B cell (primary cell): ENCODE results near the gene SH3GL1. TPM values are rescaled to one million over a fixed set of nuclear protein-coding genes. Genes with fewer than 3 reads are reported as not detected.

Source experiments
- ATAC-seq: fragments of 200-7000 bp; cut with Tn5 transposase; one replicate; pipeline ENCODE4 v1.10.0; 2021; ENCODE audit warnings: low read depth, mild to moderate bottlenecking, moderate number of reproducible peaks, moderate library complexity
- CTCF ChIA-PET: fragments of 350-600 bp; sonication (Branson Sonifier 250); formaldehyde crosslinking; loops from one replicate; lab custom pipeline; 2021; ENCODE audit warnings: antibody characterized with exemption, inconsistent platforms; lab: Charles Lee
- POLR2A ChIA-PET: fragments of 350-600 bp; sonication (Branson Sonifier 250); formaldehyde crosslinking; loops from one replicate; lab custom pipeline; 2021; ENCODE audit warnings: antibody characterized with exemption; lab: Charles Lee
- DNase-seq: peaks from one replicate; pipeline ENCODE4 v3.0.0; 2013
- H2AFZ ChIP-seq: 2 replicates; pipeline ENCODE4 v1.6.1; 2012; ENCODE audit warnings: mild to moderate bottlenecking, low read depth, low read length; ENCODE audit not compliant: insufficient read depth, poor library complexity, severe bottlenecking
- H3K27ac ChIP-seq, 2 donors: 1 replicate in 1 of 2; 2 replicates in 1 of 2; pipeline ENCODE4 v1.5.1; 2012 to 2013; ENCODE audit warnings: low read length in 2 of 2, mild to moderate bottlenecking in 2 of 2, moderate library complexity in 1 of 2
- H3K27me3 ChIP-seq, 4 experiments: fragments of 200-600 bp in 1 of 4; sonication (generic) in 1 of 4; replicated peaks in 1 of 4; 1 replicate in 2 of 4; 2 replicates in 2 of 4; pipeline versions ENCODE4 v1.6.1 to v1.7.0; 2013 to 2016; ENCODE audit warnings: low read length in 3 of 4, mild to moderate bottlenecking in 2 of 4, mixed read lengths in 1 of 4, moderate library complexity in 1 of 4; ENCODE audit not compliant: insufficient read depth in 4 of 4, control insufficient read depth in 3 of 4; ENCODE audit errors: control extremely low read depth in 1 of 4
- H3K36me3 ChIP-seq, 2 experiments: replicated peaks in 1 of 2; 1 replicate in 1 of 2; 2 replicates in 1 of 2; pipeline versions ENCODE4 v1.6.1 to v1.7.1; 2013; ENCODE audit warnings: low read length in 1 of 2; ENCODE audit not compliant: insufficient read depth in 2 of 2, control insufficient read depth in 1 of 2; ENCODE audit errors: control extremely low read depth in 1 of 2, extremely low read depth in 1 of 2
- H3K4me1 ChIP-seq, 2 donors: fragments of 200-600 bp in 1 of 2; sonication (generic) in 1 of 2; 1 replicate in 1 of 2; 2 replicates in 1 of 2; pipeline versions ENCODE4 v1.5.1 to v1.6.1; 2013 to 2017; ENCODE audit warnings: low read length in 2 of 2; ENCODE audit not compliant: control insufficient read depth in 2 of 2, insufficient read depth in 2 of 2
- H3K4me2 ChIP-seq: replicated peaks from 2 replicates; pipeline ENCODE3; 2012; ENCODE audit warnings: mild to moderate bottlenecking, low read depth, low read length; ENCODE audit not compliant: poor library complexity, severe bottlenecking
- H3K4me3 ChIP-seq, 5 experiments: fragments of 200-600 bp in 1 of 5; sonication (generic) in 1 of 5; 1 replicate in 3 of 5; 2 replicates in 2 of 5; pipeline versions ENCODE4 v1.5.1 to v1.7.0; 2011 to 2016; ENCODE audit warnings: low read length in 4 of 5, mild to moderate bottlenecking in 4 of 5, low read depth in 2 of 5, control low read depth in 1 of 5, moderate library complexity in 1 of 5; ENCODE audit not compliant: insufficient read depth in 1 of 5; ENCODE audit errors: control extremely low read depth in 1 of 5, extremely low read depth in 1 of 5
- H3K79me2 ChIP-seq: fragments of 200-600 bp; sonication (generic); one replicate; pipeline ENCODE4 v1.6.0; 2016; ENCODE audit warnings: low read length; ENCODE audit not compliant: control insufficient read depth, insufficient read depth
- H3K9ac ChIP-seq: fragments of 200-600 bp; sonication (generic); 2 replicates; pipeline ENCODE4 v1.6.1; 2017; ENCODE audit warnings: mild to moderate bottlenecking, low read length, moderate library complexity
- H3K9me3 ChIP-seq, 3 donors: one replicate each; pipeline versions ENCODE4 v1.6.1 to v1.7.1; 2013; ENCODE audit warnings: low read length in 2 of 3; ENCODE audit not compliant: control insufficient read depth in 2 of 3, insufficient read depth in 1 of 3; ENCODE audit errors: control extremely low read depth in 1 of 3
- H4K20me1 ChIP-seq: 2 replicates; pipeline ENCODE4 v1.6.0; 2012; ENCODE audit warnings: mild to moderate bottlenecking, low read length; ENCODE audit not compliant: insufficient read depth, control insufficient read depth, poor library complexity, severe bottlenecking
- H3K27ac Mint-ChIP-seq: one replicate; pipeline ENCODE4 v1.8.0; 2021; ENCODE audit warnings: mixed read lengths
- H3K27me3 Mint-ChIP-seq: one replicate; pipeline ENCODE4 v1.8.0; 2021; ENCODE audit warnings: mixed read lengths
- H3K4me1 Mint-ChIP-seq: one replicate; pipeline ENCODE4 v1.8.0; 2021; ENCODE audit warnings: mixed read lengths
- H3K4me3 Mint-ChIP-seq: one replicate; pipeline ENCODE4 v1.8.0; 2021; ENCODE audit warnings: mixed read lengths
- H3K9me3 Mint-ChIP-seq: one replicate; pipeline ENCODE4 v1.8.0; 2022; ENCODE audit warnings: mixed read lengths; ENCODE audit not compliant: insufficient read depth
- CTCF ChIP-seq: fragments of 200-600 bp; IDR thresholded peaks from one replicate; pipeline ENCODE4 v1.8.0; 2022; ENCODE audit warnings: antibody characterized with exemption, mild to moderate bottlenecking
- EZH2 ChIP-seq: IDR thresholded peaks from 2 replicates; pipeline ENCODE4 v1.6.1; 2012; ENCODE audit warnings: borderline replicate concordance, low read depth, mild to moderate bottlenecking, moderate library complexity, low read length; ENCODE audit not compliant: insufficient read depth, poor library complexity, severe bottlenecking
- WGBS: methylation state at CpG from one replicate; pipeline ENCODE4 v1.1.5; 2013; ENCODE audit warnings: missing lambda C conversion rate; ENCODE audit not compliant: insufficient coverage; 5-methylcytosine and 5-hydroxymethylcytosine counted together
- intact Hi-C: fragments of 100-400 bp; cut with micrococcal nuclease; formaldehyde crosslinking; loops from one replicate; pipeline ENCODE4 v1.10.0; 2022
- polyA plus RNA-seq: library from polyadenylated mRNA; depleted of rRNA; stranded (reverse); fragments of >200 nt; gene quantifications from 2 replicates; pipeline ENCODE4 v1.2.3, GENCODE V29; 2012
- total RNA-seq, 2 donors: library from RNA; stranded (reverse); fragments of 120-200 nt in 1 of 2; gene quantifications; 1 replicate in 1 of 2; 2 replicates in 1 of 2; pipeline versions ENCODE4 v1.2.3 to v1.2.4, GENCODE V29; 2013 to 2022

SH3GL1 gene
- total and polyA plus RNA-seq, 2 donors (not counting 1 experiment from before 2014, with no cell fraction given) = 37.2 to 42.4 TPM

DNA sequence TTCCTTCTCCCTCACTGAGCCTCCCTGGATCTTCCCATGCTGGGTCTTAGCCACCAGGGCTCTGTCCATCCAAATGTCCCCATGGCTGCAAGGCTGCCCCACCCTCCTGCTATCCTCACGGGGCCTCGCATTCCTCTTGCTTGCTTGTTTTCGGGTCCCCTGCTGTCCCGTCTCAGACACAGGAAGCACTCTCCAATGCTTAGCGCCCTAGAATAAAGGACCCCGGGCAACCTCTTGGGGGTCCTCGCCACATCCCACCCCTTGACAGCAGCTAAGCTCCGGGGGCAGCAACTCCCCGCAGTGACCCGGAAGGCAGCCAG lies 23.7 kb downstream of the SH3GL1 start:
- WGBS = 83% methylated on average over 9 of the region's 10 CpGs
- CTCF ChIA-PET = interaction anchor here (1.2 to 4.1 kb wide), 3 partner anchors 23 to 25 kb away, joined by 5 to 29 read pairs (median 5); partner anchors contain the start of genes CHAF1A and SH3GL1
- no peak overlapping the region for H3K4me3 ChIP-seq
- Mint-ChIP-seq H3K27me3 (no peaks in the 10 kb centered on the region), H3K4me1 (peaks cover 88% of the 10 kb centered on the region), H3K9me3 (no peaks in the 10 kb centered on the region), H3K27ac (peak overlapping the region; percentile 87), H3K4me3 (peak overlapping the region; percentile 84)
- H2AFZ ChIP-seq = no peak overlapping the region
- peaks cover 0 to 3% (median 0%) of the 10 kb centered on the region in 3 donors for H3K9me3 ChIP-seq
- TF ChIP-seq CTCF = no peak
- no peak for TF ChIP-seq EZH2
- intact Hi-C loops = loop anchor here (5.0 kb wide), 1 partner anchor 81 kb away; the partner anchor contains the start of gene UBXN6
- no peaks in the 10 kb centered on the region for H3K27me3 ChIP-seq
- DNase-seq (no peak), ATAC-seq (no peak)
- H3K4me1 ChIP-seq = peaks cover 97 to 100% of the 10 kb centered on the region in 2 donors
- POLR2A ChIA-PET = interaction anchor here (1.8 to 2.0 kb wide), 2 partner anchors 24 to 26 kb away, joined by 4 to 6 read pairs; partner anchors contain the start of genes CHAF1A and SH3GL1
- peaks cover 63% of the 10 kb centered on the region for H4K20me1 ChIP-seq
- H3K9ac ChIP-seq = no peak overlapping the region
- peaks cover 0 to 4% of the 10 kb centered on the region in 2 experiments for H3K36me3 ChIP-seq
- peaks cover 95% of the 10 kb centered on the region for H3K79me2 ChIP-seq
- H3K4me2 ChIP-seq = peak overlapping the region; percentile 96
- peak overlapping the region; percentile 25 to 62 for H3K27ac ChIP-seq

DNA sequence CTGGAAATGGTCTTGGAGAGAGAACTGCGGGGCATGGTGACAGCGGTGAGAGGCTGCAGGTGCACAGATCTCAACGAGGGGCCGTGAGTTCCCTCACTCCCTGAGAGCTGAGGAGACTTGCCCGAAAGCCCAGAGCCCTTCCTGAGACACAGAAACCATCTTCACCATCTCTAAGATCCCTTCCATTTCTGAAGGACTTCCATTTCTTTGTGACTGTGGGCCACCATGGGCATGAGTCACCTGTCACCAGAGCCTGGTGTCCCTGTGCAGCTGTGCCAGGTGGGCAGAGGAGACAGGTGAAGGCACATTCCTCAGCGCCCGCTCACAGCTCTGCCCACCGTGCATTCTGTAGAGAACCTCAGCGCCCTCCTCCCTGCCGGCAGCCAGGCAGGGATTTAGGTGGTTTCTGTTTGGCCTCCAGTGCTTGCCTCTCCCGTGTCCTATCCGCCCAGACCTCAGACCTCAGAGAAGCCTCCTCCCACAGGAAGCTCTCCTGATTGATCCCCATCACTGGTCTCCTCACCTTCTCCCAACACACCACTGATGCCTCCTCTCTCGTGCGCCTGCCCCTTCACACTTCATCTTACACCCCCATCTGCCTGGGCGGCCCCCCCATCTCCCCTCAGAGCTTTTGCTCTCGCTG lies 24.2 kb downstream of the SH3GL1 start:
- peak overlapping the region; percentile 47 for H3K9ac ChIP-seq
- H3K9me3 ChIP-seq = peaks cover 0 to 3% (median 0%) of the 10 kb centered on the region in 3 donors
- H3K4me1 ChIP-seq = peaks cover 100% of the 10 kb centered on the region in 2 donors
- H3K4me2 ChIP-seq = peak overlapping the region; percentile 96
- 51% methylated on average over 14 of the region's 16 CpGs for WGBS
- DNase-seq (peak; percentile 23), ATAC-seq (peak; percentile 6)
- intact Hi-C loops = loop anchor here (5.0 kb wide), 1 partner anchor 81 kb away; the partner anchor contains the start of gene UBXN6
- H3K27me3 Mint-ChIP-seq = no peaks in the 10 kb centered on the region
- peaks cover 95% of the 10 kb centered on the region for H3K79me2 ChIP-seq
- peak overlapping the region; percentile 9 for H2AFZ ChIP-seq
- POLR2A ChIA-PET = interaction anchor here (0.7 to 2.0 kb wide), 5 partner anchors 10 to 75 kb away, joined by 3 to 6 read pairs (median 3); partner anchors contain the start of genes CHAF1A, MPND and SH3GL1
- peaks cover 0 to 9% of the 10 kb centered on the region in 2 experiments for H3K36me3 ChIP-seq
- H3K9me3 Mint-ChIP-seq = no peaks in the 10 kb centered on the region
- peak overlapping the region; percentile 84 for H3K4me3 Mint-ChIP-seq
- H4K20me1 ChIP-seq = peaks cover 68% of the 10 kb centered on the region
- no peaks in the 10 kb centered on the region for H3K27me3 ChIP-seq
- CTCF ChIA-PET = interaction anchor here (0.8 to 4.1 kb wide), 8 partner anchors 9 to 389 kb away, joined by 3 to 29 read pairs (median 5); partner anchors contain the start of genes CHAF1A, MPND and SH3GL1
- peak overlapping the region in 3 of 5 experiments; percentile 38 to 56 (median 39) for H3K4me3 ChIP-seq
- peaks cover 88% of the 10 kb centered on the region for H3K4me1 Mint-ChIP-seq
- TF ChIP-seq CTCF (no peak), EZH2 (no peak)
- peak overlapping the region; percentile 87 for H3K27ac Mint-ChIP-seq
- peak overlapping the region; percentile 25 to 62 for H3K27ac ChIP-seq
